ENCODE results near the gene LTBP3.
A peak's percentile ranks its signal among the peaks of the same experiment; 100 is the strongest.

GRCh38 chr11:65577756-65578109 lies 19.6 kb upstream of the LTBP3 start:
- no peak for TF ChIP-seq POLR2AphosphoS5 (IDR thresholded peaks at IDR 0.05; ENCODE audit: low read depth, low read length)
- TF ChIP-seq POLR2A (IDR thresholded peaks at IDR 0.05; ENCODE audit: low read depth, low read length): peak; percentile 14; the same call in 1 of the 2 replicates
- no peak for TF ChIP-seq TAF1 (IDR thresholded peaks at IDR 0.05; ENCODE audit: borderline replicate concordance, low read depth, low read length)

All from GM12892 (cell line).